ENCODE results near the gene RARS2.

Gene RARS2

DNA sequence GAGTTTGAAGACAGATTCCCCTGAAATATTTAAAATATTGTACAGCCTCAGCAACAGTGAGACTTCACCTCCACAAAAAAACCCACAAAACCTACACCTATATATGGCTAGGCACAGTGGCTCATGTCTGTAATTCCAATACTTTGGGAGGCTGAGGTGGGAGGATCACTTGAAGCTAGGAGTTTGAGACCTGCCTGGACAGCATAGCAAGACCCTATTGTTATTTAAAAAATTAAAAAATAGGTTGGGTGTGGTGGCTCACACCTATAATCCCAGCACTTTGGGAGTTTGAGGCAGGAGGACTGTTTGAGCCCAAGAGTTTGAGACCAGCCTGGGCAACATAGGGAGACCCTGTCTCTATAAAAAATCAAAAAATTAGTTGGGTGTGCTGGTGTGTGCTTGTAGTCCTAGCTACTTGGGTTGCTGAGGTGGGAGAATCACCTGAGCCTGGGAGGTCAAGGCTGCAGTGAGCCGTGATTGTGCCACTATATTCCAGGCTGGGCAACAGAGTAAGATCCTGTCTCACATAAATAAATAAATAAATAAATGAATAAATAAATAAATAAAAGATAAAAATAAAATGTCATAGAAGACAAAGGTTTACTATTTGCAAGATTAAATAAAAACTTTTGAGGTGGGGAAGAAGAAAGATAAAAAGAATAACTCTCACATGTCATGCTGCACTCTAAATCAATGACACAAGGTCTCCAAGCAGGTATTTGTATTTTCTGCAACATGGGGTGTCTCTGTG, 51.1 kb downstream of the RARS2 start (continued):
- TF ChIP-seq ZNF707 (tag by site-specific recombination; IDR thresholded peaks at IDR 0.05) = no peak
- TF ChIP-seq ZNF621 (tag by site-specific recombination; IDR thresholded peaks at IDR 0.05) = no peak
- TF ChIP-seq, protein P1, sequence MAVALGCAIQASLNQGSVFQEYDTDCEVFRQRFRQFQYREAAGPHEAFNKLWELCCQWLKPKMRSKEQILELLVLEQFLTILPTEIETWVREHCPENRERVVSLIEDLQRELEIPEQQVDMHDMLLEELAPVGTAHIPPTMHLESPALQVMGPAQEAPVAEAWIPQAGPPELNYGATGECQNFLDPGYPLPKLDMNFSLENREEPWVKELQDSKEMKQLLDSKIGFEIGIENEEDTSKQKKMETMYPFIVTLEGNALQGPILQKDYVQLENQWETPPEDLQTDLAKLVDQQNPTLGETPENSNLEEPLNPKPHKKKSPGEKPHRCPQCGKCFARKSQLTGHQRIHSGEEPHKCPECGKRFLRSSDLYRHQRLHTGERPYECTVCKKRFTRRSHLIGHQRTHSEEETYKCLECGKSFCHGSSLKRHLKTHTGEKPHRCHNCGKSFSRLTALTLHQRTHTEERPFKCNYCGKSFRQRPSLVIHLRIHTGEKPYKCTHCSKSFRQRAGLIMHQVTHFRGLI (tag by site-specific recombination; IDR thresholded peaks at IDR 0.05) = no peak
- no peak for TF ChIP-seq ZNF544 (tag by site-specific recombination; IDR thresholded peaks at IDR 0.05)
- TF ChIP-seq, protein P2, sequence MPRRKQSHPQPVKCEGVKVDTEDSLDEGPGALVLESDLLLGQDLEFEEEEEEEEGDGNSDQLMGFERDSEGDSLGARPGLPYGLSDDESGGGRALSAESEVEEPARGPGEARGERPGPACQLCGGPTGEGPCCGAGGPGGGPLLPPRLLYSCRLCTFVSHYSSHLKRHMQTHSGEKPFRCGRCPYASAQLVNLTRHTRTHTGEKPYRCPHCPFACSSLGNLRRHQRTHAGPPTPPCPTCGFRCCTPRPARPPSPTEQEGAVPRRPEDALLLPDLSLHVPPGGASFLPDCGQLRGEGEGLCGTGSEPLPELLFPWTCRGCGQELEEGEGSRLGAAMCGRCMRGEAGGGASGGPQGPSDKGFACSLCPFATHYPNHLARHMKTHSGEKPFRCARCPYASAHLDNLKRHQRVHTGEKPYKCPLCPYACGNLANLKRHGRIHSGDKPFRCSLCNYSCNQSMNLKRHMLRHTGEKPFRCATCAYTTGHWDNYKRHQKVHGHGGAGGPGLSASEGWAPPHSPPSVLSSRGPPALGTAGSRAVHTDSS (tag by site-specific recombination; IDR thresholded peaks at IDR 0.05) = no peak
- TF ChIP-seq ZSCAN30 (tag by site-specific recombination; IDR thresholded peaks at IDR 0.05) = no peak
- TF ChIP-seq ZNF654 (tag by site-specific recombination; IDR thresholded peaks at IDR 0.05; ENCODE audit: low read depth) = peak; percentile 24; the same call in 1 of the 2 replicates
- TF ChIP-seq, protein P3, sequence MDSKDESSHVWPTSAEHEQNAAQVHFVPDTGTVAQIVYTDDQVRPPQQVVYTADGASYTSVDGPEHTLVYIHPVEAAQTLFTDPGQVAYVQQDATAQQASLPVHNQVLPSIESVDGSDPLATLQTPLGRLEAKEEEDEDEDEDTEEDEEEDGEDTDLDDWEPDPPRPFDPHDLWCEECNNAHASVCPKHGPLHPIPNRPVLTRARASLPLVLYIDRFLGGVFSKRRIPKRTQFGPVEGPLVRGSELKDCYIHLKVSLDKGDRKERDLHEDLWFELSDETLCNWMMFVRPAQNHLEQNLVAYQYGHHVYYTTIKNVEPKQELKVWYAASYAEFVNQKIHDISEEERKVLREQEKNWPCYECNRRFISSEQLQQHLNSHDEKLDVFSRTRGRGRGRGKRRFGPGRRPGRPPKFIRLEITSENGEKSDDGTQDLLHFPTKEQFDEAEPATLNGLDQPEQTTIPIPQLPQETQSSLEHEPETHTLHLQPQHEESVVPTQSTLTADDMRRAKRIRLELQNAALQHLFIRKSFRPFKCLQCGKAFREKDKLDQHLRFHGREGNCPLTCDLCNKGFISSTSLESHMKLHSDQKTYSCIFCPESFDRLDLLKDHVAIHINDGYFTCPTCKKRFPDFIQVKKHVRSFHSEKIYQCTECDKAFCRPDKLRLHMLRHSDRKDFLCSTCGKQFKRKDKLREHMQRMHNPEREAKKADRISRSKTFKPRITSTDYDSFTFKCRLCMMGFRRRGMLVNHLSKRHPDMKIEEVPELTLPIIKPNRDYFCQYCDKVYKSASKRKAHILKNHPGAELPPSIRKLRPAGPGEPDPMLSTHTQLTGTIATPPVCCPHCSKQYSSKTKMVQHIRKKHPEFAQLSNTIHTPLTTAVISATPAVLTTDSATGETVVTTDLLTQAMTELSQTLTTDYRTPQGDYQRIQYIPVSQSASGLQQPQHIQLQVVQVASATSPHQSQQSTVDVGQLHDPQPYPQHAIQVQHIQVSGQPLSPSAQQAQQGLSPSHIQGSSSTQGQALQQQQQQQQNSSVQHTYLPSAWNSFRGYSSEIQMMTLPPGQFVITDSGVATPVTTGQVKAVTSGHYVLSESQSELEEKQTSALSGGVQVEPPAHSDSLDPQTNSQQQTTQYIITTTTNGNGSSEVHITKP (tag by site-specific recombination; IDR thresholded peaks at IDR 0.05) = no peak
- TF ChIP-seq KLF9 (tag by site-specific recombination; IDR thresholded peaks at IDR 0.05; ENCODE audit: low read depth) = no peak
- TF ChIP-seq, protein P4, sequence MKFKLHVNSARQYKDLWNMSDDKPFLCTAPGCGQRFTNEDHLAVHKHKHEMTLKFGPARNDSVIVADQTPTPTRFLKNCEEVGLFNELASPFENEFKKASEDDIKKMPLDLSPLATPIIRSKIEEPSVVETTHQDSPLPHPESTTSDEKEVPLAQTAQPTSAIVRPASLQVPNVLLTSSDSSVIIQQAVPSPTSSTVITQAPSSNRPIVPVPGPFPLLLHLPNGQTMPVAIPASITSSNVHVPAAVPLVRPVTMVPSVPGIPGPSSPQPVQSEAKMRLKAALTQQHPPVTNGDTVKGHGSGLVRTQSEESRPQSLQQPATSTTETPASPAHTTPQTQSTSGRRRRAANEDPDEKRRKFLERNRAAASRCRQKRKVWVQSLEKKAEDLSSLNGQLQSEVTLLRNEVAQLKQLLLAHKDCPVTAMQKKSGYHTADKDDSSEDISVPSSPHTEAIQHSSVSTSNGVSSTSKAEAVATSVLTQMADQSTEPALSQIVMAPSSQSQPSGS (tag by site-specific recombination; IDR thresholded peaks at IDR 0.05; ENCODE audit: low read depth) = no peak
- no peak for TF ChIP-seq ZNF776 (tag by site-specific recombination; IDR thresholded peaks at IDR 0.05; ENCODE audit: borderline replicate concordance)
- TF ChIP-seq YY1 (tag by site-specific recombination; IDR thresholded peaks at IDR 0.05) = no peak
- TF ChIP-seq ZNF548 (tag by site-specific recombination; IDR thresholded peaks at IDR 0.05) = no peak
- TF ChIP-seq ZNF664 (tag by site-specific recombination; IDR thresholded peaks at IDR 0.05) = peak; percentile 36; the same call in 1 of the 2 replicates
- TF ChIP-seq ZNF23 (tag by site-specific recombination; IDR thresholded peaks at IDR 0.05; ENCODE audit: borderline replicate concordance) = no peak
- TF ChIP-seq ZNF571 (tag by site-specific recombination; IDR thresholded peaks at IDR 0.05) = no peak
- TF ChIP-seq ZNF2 (tag by site-specific recombination; IDR thresholded peaks at IDR 0.05) = no peak
- 0 out of 2 replicates have a peak, but pooled peaks have one; percentile 17 for TF ChIP-seq ZNF341 (tag by site-specific recombination; IDR thresholded peaks at IDR 0.05; ENCODE audit: low read depth)
- TF ChIP-seq, protein P5, sequence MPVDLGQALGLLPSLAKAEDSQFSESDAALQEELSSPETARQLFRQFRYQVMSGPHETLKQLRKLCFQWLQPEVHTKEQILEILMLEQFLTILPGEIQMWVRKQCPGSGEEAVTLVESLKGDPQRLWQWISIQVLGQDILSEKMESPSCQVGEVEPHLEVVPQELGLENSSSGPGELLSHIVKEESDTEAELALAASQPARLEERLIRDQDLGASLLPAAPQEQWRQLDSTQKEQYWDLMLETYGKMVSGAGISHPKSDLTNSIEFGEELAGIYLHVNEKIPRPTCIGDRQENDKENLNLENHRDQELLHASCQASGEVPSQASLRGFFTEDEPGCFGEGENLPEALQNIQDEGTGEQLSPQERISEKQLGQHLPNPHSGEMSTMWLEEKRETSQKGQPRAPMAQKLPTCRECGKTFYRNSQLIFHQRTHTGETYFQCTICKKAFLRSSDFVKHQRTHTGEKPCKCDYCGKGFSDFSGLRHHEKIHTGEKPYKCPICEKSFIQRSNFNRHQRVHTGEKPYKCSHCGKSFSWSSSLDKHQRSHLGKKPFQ (tag by site-specific recombination; IDR thresholded peaks at IDR 0.05) = no peak
- TF ChIP-seq ZNF514 (tag by site-specific recombination; IDR thresholded peaks at IDR 0.05) = 0 out of 2 replicates have a peak, but pooled peaks have one; percentile 51
- no peak for TF ChIP-seq ZNF416 (tag by site-specific recombination; IDR thresholded peaks at IDR 0.05)
- TF ChIP-seq ZBTB7A (tag by site-specific recombination; IDR thresholded peaks at IDR 0.05; ENCODE audit: low read depth) = no peak
- TF ChIP-seq YY2 (tag by site-specific recombination; IDR thresholded peaks at IDR 0.05) = no peak
- TF ChIP-seq ZNF274 (IDR thresholded peaks at IDR 0.05; ENCODE audit: low read length) = no peak
- no peak for TF ChIP-seq ZNF274 (tag by site-specific recombination; IDR thresholded peaks at IDR 0.05; ENCODE audit: borderline replicate concordance)
- TF ChIP-seq ZNF24 (tag by site-specific recombination; IDR thresholded peaks at IDR 0.05) = no peak
- TF ChIP-seq IKZF3 (tag by site-specific recombination; IDR thresholded peaks at IDR 0.05) = no peak
- no peak for TF ChIP-seq ZFP37 (tag by site-specific recombination; IDR thresholded peaks at IDR 0.05)
- no peak for TF ChIP-seq ZNF266 (tag by site-specific recombination; IDR thresholded peaks at IDR 0.05; ENCODE audit: low read depth)
- TF ChIP-seq, protein P6, sequence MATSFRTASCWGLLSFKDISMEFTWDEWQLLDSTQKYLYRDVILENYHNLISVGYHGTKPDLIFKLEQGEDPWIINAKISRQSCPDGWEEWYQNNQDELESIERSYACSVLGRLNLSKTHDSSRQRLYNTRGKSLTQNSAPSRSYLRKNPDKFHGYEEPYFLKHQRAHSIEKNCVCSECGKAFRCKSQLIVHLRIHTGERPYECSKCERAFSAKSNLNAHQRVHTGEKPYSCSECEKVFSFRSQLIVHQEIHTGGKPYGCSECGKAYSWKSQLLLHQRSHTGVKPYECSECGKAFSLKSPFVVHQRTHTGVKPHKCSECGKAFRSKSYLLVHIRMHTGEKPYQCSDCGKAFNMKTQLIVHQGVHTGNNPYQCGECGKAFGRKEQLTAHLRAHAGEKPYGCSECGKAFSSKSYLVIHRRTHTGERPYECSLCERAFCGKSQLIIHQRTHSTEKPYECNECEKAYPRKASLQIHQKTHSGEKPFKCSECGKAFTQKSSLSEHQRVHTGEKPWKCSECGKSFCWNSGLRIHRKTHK (tag by site-specific recombination; IDR thresholded peaks at IDR 0.05) = no peak
